ENCODE data around the gene FXYD3. TPM values are rescaled to one million over a fixed set of nuclear protein-coding genes. Genes with fewer than 3 reads are reported as not detected.

The FXYD3 gene
- total RNA-seq, 4 donors from 2014 or later = 1.7 to 2.0 TPM; not detected in 2

- no peak for TF ChIP-seq CTCF (IDR thresholded peaks at IDR 0.05; ENCODE audit: low read depth)
Measured at GRCh38 chr19:35127871-35128270, 12.2 kb downstream of the FXYD3 start.

GRCh38 chr19:35128398-35129057 lies 12.9 kb downstream of the FXYD3 start:
- TF ChIP-seq CTCF (IDR thresholded peaks at IDR 0.05; ENCODE audit: low read depth) = no peak

GRCh38 chr19:35130761-35131720 lies 15.4 kb downstream of the FXYD3 start:
- TF ChIP-seq CTCF (IDR thresholded peaks at IDR 0.05; ENCODE audit: low read depth) = no peak

- no peak for TF ChIP-seq CTCF (IDR thresholded peaks at IDR 0.05; ENCODE audit: low read depth)
Measured at GRCh38 chr19:35132254-35132653, 16.6 kb downstream of the FXYD3 start.

GRCh38 chr19:35133826-35134225 lies 18.2 kb downstream of the FXYD3 start:
- no peak for TF ChIP-seq CTCF (IDR thresholded peaks at IDR 0.05; ENCODE audit: low read depth)

GRCh38 chr19:35134601-35135242 lies 19.1 kb downstream of the FXYD3 start, which contains the start of gene LGI4:
Gene LGI4, minus strand, starts transcription at chr19:35135059. Its CDS starts 379 bp downstream, at chr19:35134680.
- TF ChIP-seq CTCF (IDR thresholded peaks at IDR 0.05; ENCODE audit: low read depth) = no peak

Data from subcutaneous adipose tissue (tissue), 4 donors.